HepG2 (cell line): ENCODE data around the gene ZNF556. TPM values are rescaled to one million over a fixed set of nuclear protein-coding genes. Genes with fewer than 3 reads are reported as not detected.

Source experiments
- CBX2 ChIP-seq, 2 experiments: fragments of 200-600 bp in 1 of 2; sonication (generic); formaldehyde crosslinking in 1 of 2; IDR thresholded peaks; 2 replicates each; pipeline versions ENCODE4 v1.7.0 to v1.8.1; 2018 to 2022; ENCODE audit warnings: low read depth in 2 of 2, low read length in 1 of 2, mild to moderate bottlenecking in 1 of 2, missing genetic modification reagents in 1 of 2
- EEA1 ChIP-seq: sonication (generic); formaldehyde crosslinking; IDR thresholded peaks from 2 replicates; pipeline ENCODE4 v1.5.1; 2020; ENCODE audit warnings: mild to moderate bottlenecking, missing genetic modification reagents, borderline replicate concordance
- FOXA1 ChIP-seq, 2 experiments: fragments of 450-650 bp in 1 of 2; sonication (generic) in 1 of 2; formaldehyde crosslinking in 1 of 2; IDR thresholded peaks; 2 replicates each; pipeline versions ENCODE4 v1.4.0 to v1.6.1; 2016 to 2020; ENCODE audit warnings: missing genetic modification reagents in 1 of 2
- HMG20B ChIP-seq: conservative IDR thresholded peaks from 2 replicates; pipeline ENCODE4 v1.6.1; 2016; ENCODE audit warnings: missing genetic modification reagents, missing compliant biosample characterization
- MED1 ChIP-seq: sonication (generic); formaldehyde crosslinking; IDR thresholded peaks from 2 replicates; pipeline ENCODE4 v1.4.0; 2020; ENCODE audit warnings: missing genetic modification reagents
- MZF1 ChIP-seq: sonication (generic); formaldehyde crosslinking; IDR thresholded peaks from 2 replicates; pipeline ENCODE4 v1.8.1; 2023; ENCODE audit warnings: mild to moderate bottlenecking, missing genetic modification reagents, borderline replicate concordance
- NFE2L2 ChIP-seq: fragments of 150-350 bp; IDR thresholded peaks from 2 replicates; pipeline ENCODE4 v1.6.1; 2014; ENCODE audit warnings: low read length
- SMAD1 ChIP-seq: sonication (generic); formaldehyde crosslinking; IDR thresholded peaks from 2 replicates; pipeline ENCODE4 v1.4.0; 2020; ENCODE audit warnings: missing genetic modification reagents, low read depth, mild to moderate bottlenecking, borderline replicate concordance
- TOE1 ChIP-seq: sonication (generic); formaldehyde crosslinking; IDR thresholded peaks from 2 replicates; pipeline ENCODE4 v1.4.0; 2020; ENCODE audit warnings: mild to moderate bottlenecking, missing genetic modification reagents
- ZBTB8A ChIP-seq: sonication (generic); formaldehyde crosslinking; IDR thresholded peaks from 2 replicates; pipeline ENCODE4 v1.4.0; 2020; ENCODE audit warnings: mild to moderate bottlenecking, low read depth, missing genetic modification reagents, borderline replicate concordance
- ZFP36L2 ChIP-seq: sonication (generic); formaldehyde crosslinking; IDR thresholded peaks from 2 replicates; pipeline ENCODE4 v1.4.0; 2020; ENCODE audit warnings: missing genetic modification reagents
- ZNF136 ChIP-seq: sonication (generic); formaldehyde crosslinking; IDR thresholded peaks from 2 replicates; pipeline ENCODE4 v1.8.1; 2022; ENCODE audit warnings: low read depth, mild to moderate bottlenecking, moderate library complexity, missing genetic modification reagents
- ZNF329 ChIP-seq: sonication (generic); formaldehyde crosslinking; IDR thresholded peaks from 2 replicates; pipeline ENCODE4 v1.9.0; 2021; ENCODE audit warnings: low read depth, mild to moderate bottlenecking, missing genetic modification reagents
- ZNF460 ChIP-seq: sonication (generic); formaldehyde crosslinking; IDR thresholded peaks from 2 replicates; pipeline ENCODE4 v1.5.1; 2020; ENCODE audit warnings: missing genetic modification reagents, mild to moderate bottlenecking, borderline replicate concordance
- ZNF549 ChIP-seq: sonication (generic); formaldehyde crosslinking; IDR thresholded peaks from 2 replicates; pipeline ENCODE4 v1.5.0; 2020; ENCODE audit warnings: missing genetic modification reagents
- ZNF552 ChIP-seq: sonication (generic); formaldehyde crosslinking; IDR thresholded peaks from 2 replicates; pipeline ENCODE4 v1.9.0; 2022; ENCODE audit warnings: missing genetic modification reagents, mild to moderate bottlenecking, borderline replicate concordance
- ZNF83 ChIP-seq: sonication (generic); formaldehyde crosslinking; IDR thresholded peaks from 2 replicates; pipeline ENCODE4 v1.4.0; 2020; ENCODE audit warnings: missing genetic modification reagents, mild to moderate bottlenecking, borderline replicate concordance
- ZSCAN21 ChIP-seq: sonication (generic); formaldehyde crosslinking; IDR thresholded peaks from 2 replicates; pipeline ENCODE4 v1.8.0; 2022; ENCODE audit warnings: mild to moderate bottlenecking, missing genetic modification reagents, moderate library complexity, borderline replicate concordance
- polyA plus RNA-seq, 8 experiments: library from polyadenylated mRNA; depleted of rRNA in 3 of 8; stranded (reverse) in 7 of 8; unstranded in 1 of 8; fragments of >200 nt; fragmentation: Illumina TruSeq in 4 of 8; extraction: Trizol in 4 of 8; gene quantifications; 2 replicates each; pipeline versions ENCODE4 v1.2.1 to v1.2.3, GENCODE V29; 2011 to 2016; ENCODE audit warnings: low read depth in 4 of 8, missing spikeins in 1 of 8, mixed read lengths in 1 of 8; ENCODE audit not compliant: insufficient read depth in 1 of 8
- total RNA-seq, 5 experiments: library from RNA; depleted of rRNA; stranded (reverse); fragments of >200 nt; fragmentation: Illumina TruSeq; extraction: Trizol; gene quantifications; 2 replicates each; pipeline ENCODE4 v1.2.3, GENCODE V29; 2016; ENCODE audit warnings: low read depth in 1 of 5
- TF ChIP-seq, protein P1 (sequence below): sonication (generic); formaldehyde crosslinking; IDR thresholded peaks from 2 replicates; pipeline ENCODE4 v1.5.0; 2020; ENCODE audit warnings: mild to moderate bottlenecking, missing genetic modification reagents
- TF ChIP-seq, protein P2 (sequence below): sonication (generic); formaldehyde crosslinking; IDR thresholded peaks from 2 replicates; pipeline ENCODE4 v1.4.0; 2020; ENCODE audit warnings: missing genetic modification reagents
- TF ChIP-seq, protein P3 (sequence below): sonication (generic); formaldehyde crosslinking; IDR thresholded peaks from 2 replicates; pipeline ENCODE4 v1.9.0; 2021; ENCODE audit warnings: missing genetic modification reagents, borderline replicate concordance

The ZNF556 gene
- total and polyA plus RNA-seq, 2 of the 13 experiments (the other 11 are each of a cell fraction or from before 2014, with no cell fraction given): 4.2 to 28.6 TPM

DNA sequence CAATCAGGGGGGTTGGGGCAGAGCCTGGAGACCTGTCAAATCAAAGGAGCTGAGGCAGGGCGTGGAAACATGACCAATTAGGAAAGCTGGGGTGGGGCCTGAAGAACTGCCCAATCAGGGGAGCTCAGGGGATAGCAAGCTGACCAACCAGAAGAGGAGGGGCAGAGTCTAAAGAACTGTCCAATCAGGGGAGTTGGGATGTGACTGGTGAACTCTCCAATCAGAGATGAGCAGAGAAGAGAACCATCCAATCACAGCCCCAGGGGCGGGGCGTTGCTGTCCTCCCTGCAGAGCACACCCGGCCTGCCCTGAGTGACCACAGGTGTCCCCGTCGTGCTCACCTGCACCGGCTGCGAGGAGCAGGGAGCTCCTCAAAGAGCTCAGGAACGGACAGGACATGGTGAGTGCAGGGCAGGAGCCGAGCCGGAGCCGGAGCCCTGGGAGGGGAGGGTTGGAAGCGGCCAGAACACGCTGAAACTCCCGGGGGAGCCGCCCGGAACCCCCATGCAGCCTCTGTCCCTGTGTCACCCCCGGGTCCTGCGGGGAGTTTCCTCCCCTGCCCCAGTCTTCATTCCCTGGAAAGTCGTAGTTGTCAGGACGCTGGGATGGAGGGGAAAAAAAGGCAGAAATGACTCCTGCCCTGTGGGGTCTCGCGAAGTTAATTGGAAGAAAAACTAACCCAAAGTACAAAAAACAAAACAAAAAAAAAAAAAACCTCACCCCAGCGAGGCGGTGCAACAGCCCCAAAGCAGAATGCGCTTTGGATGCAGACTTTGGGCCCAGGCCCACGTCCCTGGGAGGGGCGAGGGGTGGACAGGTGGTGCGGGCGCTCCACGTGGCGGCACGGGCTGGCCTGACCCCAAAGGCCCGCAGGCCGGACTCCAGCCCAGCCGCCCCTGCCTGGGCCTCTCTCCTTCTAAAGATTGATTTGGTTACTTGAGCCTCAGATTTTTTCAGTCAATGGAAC is at the start of gene ZNF556 (continued):
- TF ChIP-seq, protein P1, sequence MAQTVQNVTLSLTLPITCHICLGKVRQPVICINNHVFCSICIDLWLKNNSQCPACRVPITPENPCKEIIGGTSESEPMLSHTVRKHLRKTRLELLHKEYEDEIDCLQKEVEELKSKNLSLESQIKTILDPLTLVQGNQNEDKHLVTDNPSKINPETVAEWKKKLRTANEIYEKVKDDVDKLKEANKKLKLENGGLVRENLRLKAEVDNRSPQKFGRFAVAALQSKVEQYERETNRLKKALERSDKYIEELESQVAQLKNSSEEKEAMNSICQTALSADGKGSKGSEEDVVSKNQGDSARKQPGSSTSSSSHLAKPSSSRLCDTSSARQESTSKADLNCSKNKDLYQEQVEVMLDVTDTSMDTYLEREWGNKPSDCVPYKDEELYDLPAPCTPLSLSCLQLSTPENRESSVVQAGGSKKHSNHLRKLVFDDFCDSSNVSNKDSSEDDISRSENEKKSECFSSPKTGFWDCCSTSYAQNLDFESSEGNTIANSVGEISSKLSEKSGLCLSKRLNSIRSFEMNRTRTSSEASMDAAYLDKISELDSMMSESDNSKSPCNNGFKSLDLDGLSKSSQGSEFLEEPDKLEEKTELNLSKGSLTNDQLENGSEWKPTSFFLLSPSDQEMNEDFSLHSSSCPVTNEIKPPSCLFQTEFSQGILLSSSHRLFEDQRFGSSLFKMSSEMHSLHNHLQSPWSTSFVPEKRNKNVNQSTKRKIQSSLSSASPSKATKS (CRISPR knock-in tag): no peak
- TF ChIP-seq MZF1 (CRISPR knock-in tag): no peak
- 0 out of 2 replicates have a peak, but pooled peaks have one; percentile 41 for TF ChIP-seq EEA1 (CRISPR knock-in tag)
- no peak for TF ChIP-seq FOXA1 (IDR thresholded peaks at IDR 0.05)
- no peak for TF ChIP-seq FOXA1 (CRISPR knock-in tag; IDR thresholded peaks at IDR 0.05)
- TF ChIP-seq, protein P2, sequence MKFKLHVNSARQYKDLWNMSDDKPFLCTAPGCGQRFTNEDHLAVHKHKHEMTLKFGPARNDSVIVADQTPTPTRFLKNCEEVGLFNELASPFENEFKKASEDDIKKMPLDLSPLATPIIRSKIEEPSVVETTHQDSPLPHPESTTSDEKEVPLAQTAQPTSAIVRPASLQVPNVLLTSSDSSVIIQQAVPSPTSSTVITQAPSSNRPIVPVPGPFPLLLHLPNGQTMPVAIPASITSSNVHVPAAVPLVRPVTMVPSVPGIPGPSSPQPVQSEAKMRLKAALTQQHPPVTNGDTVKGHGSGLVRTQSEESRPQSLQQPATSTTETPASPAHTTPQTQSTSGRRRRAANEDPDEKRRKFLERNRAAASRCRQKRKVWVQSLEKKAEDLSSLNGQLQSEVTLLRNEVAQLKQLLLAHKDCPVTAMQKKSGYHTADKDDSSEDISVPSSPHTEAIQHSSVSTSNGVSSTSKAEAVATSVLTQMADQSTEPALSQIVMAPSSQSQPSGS: no peak; the same call in 1 of the 2 replicates
- no peak for TF ChIP-seq MED1 (CRISPR knock-in tag)
- no peak for TF ChIP-seq ZNF549 (CRISPR knock-in tag)
- no peak for TF ChIP-seq ZFP36L2
- no peak for TF ChIP-seq ZNF552
- peak; percentile 49; the same call in 1 of the 2 replicates for TF ChIP-seq ZBTB8A (CRISPR knock-in tag)
- peak; percentile 24; the same call in 1 of the 2 replicates for TF ChIP-seq ZSCAN21 (CRISPR knock-in tag)
- TF ChIP-seq CBX2 (IDR thresholded peaks at IDR 0.05; ENCODE audit: low read depth, low read length): no peak
- no peak for TF ChIP-seq CBX2 (CRISPR knock-in tag; IDR thresholded peaks at IDR 0.05; ENCODE audit: low read depth)
- 0 out of 2 replicates have a peak, but pooled peaks have one; percentile 42 for TF ChIP-seq ZNF136 (CRISPR knock-in tag)
- TF ChIP-seq ZNF329 (CRISPR knock-in tag): peak; percentile 65; the same call in 1 of the 2 replicates
- TF ChIP-seq, protein P3, sequence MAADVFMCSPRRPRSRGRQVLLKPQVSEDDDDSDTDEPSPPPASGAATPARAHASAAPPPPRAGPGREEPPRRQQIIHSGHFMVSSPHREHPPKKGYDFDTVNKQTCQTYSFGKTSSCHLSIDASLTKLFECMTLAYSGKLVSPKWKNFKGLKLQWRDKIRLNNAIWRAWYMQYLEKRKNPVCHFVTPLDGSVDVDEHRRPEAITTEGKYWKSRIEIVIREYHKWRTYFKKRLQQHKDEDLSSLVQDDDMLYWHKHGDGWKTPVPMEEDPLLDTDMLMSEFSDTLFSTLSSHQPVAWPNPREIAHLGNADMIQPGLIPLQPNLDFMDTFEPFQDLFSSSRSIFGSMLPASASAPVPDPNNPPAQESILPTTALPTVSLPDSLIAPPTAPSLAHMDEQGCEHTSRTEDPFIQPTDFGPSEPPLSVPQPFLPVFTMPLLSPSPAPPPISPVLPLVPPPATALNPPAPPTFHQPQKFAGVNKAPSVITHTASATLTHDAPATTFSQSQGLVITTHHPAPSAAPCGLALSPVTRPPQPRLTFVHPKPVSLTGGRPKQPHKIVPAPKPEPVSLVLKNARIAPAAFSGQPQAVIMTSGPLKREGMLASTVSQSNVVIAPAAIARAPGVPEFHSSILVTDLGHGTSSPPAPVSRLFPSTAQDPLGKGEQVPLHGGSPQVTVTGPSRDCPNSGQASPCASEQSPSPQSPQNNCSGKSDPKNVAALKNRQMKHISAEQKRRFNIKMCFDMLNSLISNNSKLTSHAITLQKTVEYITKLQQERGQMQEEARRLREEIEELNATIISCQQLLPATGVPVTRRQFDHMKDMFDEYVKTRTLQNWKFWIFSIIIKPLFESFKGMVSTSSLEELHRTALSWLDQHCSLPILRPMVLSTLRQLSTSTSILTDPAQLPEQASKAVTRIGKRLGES (CRISPR knock-in tag): no peak
- no peak for TF ChIP-seq NFE2L2
- TF ChIP-seq TOE1 (CRISPR knock-in tag): no peak; the same call in 1 of the 2 replicates
- TF ChIP-seq SMAD1 (CRISPR knock-in tag): peak; percentile 81; the same call in 1 of the 2 replicates
- no peak for TF ChIP-seq ZNF460 (CRISPR knock-in tag)
- TF ChIP-seq ZNF83 (CRISPR knock-in tag): peak; percentile 73; the same call in 1 of the 2 replicates
- no peak; the same call in 1 of the 2 replicates for TF ChIP-seq HMG20B (CRISPR knock-in tag)
